Measurements from ENCODE around the gene SLC30A7.
A peak's percentile ranks its signal among the peaks of the same experiment; 100 is the strongest.
"Not testable (repeated sequence)": the region's sequence is repeated elsewhere in the genome, so short reads cannot be mapped to it uniquely, and the experiment has no call there.

The SLC30A7 gene

GRCh38 chr1:100941098-100941527, 45.2 kb downstream of the SLC30A7 start:
- H3K9ac ChIP-seq (ENCODE audit: low read length), result no peak overlapping the region
- H3K4me1 ChIP-seq (ENCODE audit: control insufficient read depth, insufficient read depth, low read length), result no peaks in the 10 kb centered on the region
- peaks cover 49% of the 10 kb centered on the region for H3K36me3 ChIP-seq (ENCODE audit: control insufficient read depth, insufficient read depth, low read length)
- H3K9me3 ChIP-seq (ENCODE audit: control insufficient read depth, insufficient read depth, low read depth, low read length), result no peaks in the 10 kb centered on the region
- no peaks in the 10 kb centered on the region for H3K27me3 ChIP-seq (ENCODE audit: control insufficient read depth, insufficient read depth, low read length)
- H3K4me3 ChIP-seq (ENCODE audit: low read depth, low read length), result no peak overlapping the region
- no peak overlapping the region for H3K27ac ChIP-seq (ENCODE audit: low read depth, low read length)

GRCh38 chr1:100941580-100942216, 45.8 kb downstream of the SLC30A7 start:
- Histone ChIP-seq H3K4me3 (ENCODE audit: low read depth, low read length) (no peak overlapping the region), H3K9me3 (ENCODE audit: control insufficient read depth, insufficient read depth, low read depth, low read length) (no peaks in the 10 kb centered on the region), H3K9ac (ENCODE audit: low read length) (no peak overlapping the region), H3K27ac (ENCODE audit: low read depth, low read length) (no peak overlapping the region), H3K36me3 (ENCODE audit: control insufficient read depth, insufficient read depth, low read length) (peaks cover 44% of the 10 kb centered on the region), H3K27me3 (ENCODE audit: control insufficient read depth, insufficient read depth, low read length) (no peaks in the 10 kb centered on the region), H3K4me1 (ENCODE audit: control insufficient read depth, insufficient read depth, low read length) (no peaks in the 10 kb centered on the region)

- Histone ChIP-seq H3K9me3 (ENCODE audit: control insufficient read depth, insufficient read depth, low read depth, low read length) (no peaks in the 10 kb centered on the region), H3K4me1 (ENCODE audit: control insufficient read depth, insufficient read depth, low read length) (no peaks in the 10 kb centered on the region), H3K4me3 (ENCODE audit: low read depth, low read length) (no peak overlapping the region), H3K27me3 (ENCODE audit: control insufficient read depth, insufficient read depth, low read length) (no peaks in the 10 kb centered on the region), H3K9ac (ENCODE audit: low read length) (no peak overlapping the region), H3K27ac (ENCODE audit: low read depth, low read length) (no peak overlapping the region), H3K36me3 (ENCODE audit: control insufficient read depth, insufficient read depth, low read length) (peaks cover 36% of the 10 kb centered on the region)
Observed at GRCh38 chr1:100942304-100943046, 46.6 kb downstream of the SLC30A7 start.

- Histone ChIP-seq H3K9ac (ENCODE audit: low read length) (no peak overlapping the region), H3K9me3 (ENCODE audit: control insufficient read depth, insufficient read depth, low read depth, low read length) (no peaks in the 10 kb centered on the region), H3K4me1 (ENCODE audit: control insufficient read depth, insufficient read depth, low read length) (0 out of 2 replicates have a peak, but pooled peaks cover 2% of the 10 kb centered on the region), H3K4me3 (ENCODE audit: low read depth, low read length) (no peak overlapping the region), H3K36me3 (ENCODE audit: control insufficient read depth, insufficient read depth, low read length) (peaks cover 26% of the 10 kb centered on the region), H3K27ac (ENCODE audit: low read depth, low read length) (no peak overlapping the region), H3K27me3 (ENCODE audit: control insufficient read depth, insufficient read depth, low read length) (no peaks in the 10 kb centered on the region)
Observed at GRCh38 chr1:100943533-100943932, 47.6 kb downstream of the SLC30A7 start.

GRCh38 chr1:100946064-100946463, 50.2 kb downstream of the SLC30A7 start:
- not testable (repeated sequence) for H3K27me3 ChIP-seq (ENCODE audit: control insufficient read depth, insufficient read depth, low read length); H3K4me3 ChIP-seq (ENCODE audit: low read depth, low read length); H3K9me3 ChIP-seq (ENCODE audit: control insufficient read depth, insufficient read depth, low read depth, low read length); H3K9ac ChIP-seq (ENCODE audit: low read length); H3K27ac ChIP-seq (ENCODE audit: low read depth, low read length)
- Histone ChIP-seq H3K36me3 (ENCODE audit: control insufficient read depth, insufficient read depth, low read length) (peaks cover 18% of the 10 kb centered on the region), H3K4me1 (ENCODE audit: control insufficient read depth, insufficient read depth, low read length) (peaks cover 27% of the 10 kb centered on the region)

- not testable (repeated sequence) for H3K27me3 ChIP-seq (ENCODE audit: control insufficient read depth, insufficient read depth, low read length); H3K4me3 ChIP-seq (ENCODE audit: low read depth, low read length); H3K27ac ChIP-seq (ENCODE audit: low read depth, low read length); H3K9me3 ChIP-seq (ENCODE audit: control insufficient read depth, insufficient read depth, low read depth, low read length); H3K9ac ChIP-seq (ENCODE audit: low read length)
- Histone ChIP-seq H3K4me1 (ENCODE audit: control insufficient read depth, insufficient read depth, low read length) (peaks cover 40% of the 10 kb centered on the region), H3K36me3 (ENCODE audit: control insufficient read depth, insufficient read depth, low read length) (peaks cover 15% of the 10 kb centered on the region)
Observed at GRCh38 chr1:100947816-100948215, 51.9 kb downstream of the SLC30A7 start.

GRCh38 chr1:100948721-100949405, 53.0 kb downstream of the SLC30A7 start:
- not testable (repeated sequence) for H3K36me3 ChIP-seq (ENCODE audit: control insufficient read depth, insufficient read depth, low read length); H3K9me3 ChIP-seq (ENCODE audit: control insufficient read depth, insufficient read depth, low read depth, low read length); H3K9ac ChIP-seq (ENCODE audit: low read length); H3K27me3 ChIP-seq (ENCODE audit: control insufficient read depth, insufficient read depth, low read length)
- peaks cover 50% of the 10 kb centered on the region for H3K4me1 ChIP-seq (ENCODE audit: control insufficient read depth, insufficient read depth, low read length)
- H3K4me3 ChIP-seq (ENCODE audit: low read depth, low read length), result peak overlapping the region; percentile 48; the same call in 1 of the 2 replicates
- H3K27ac ChIP-seq (ENCODE audit: low read depth, low read length), result 0 out of 2 replicates have a peak overlapping the region, but pooled peaks have one; percentile 54

GRCh38 chr1:100949515-100950158, 53.7 kb downstream of the SLC30A7 start:
- H3K36me3 ChIP-seq (ENCODE audit: control insufficient read depth, insufficient read depth, low read length); H3K9me3 ChIP-seq (ENCODE audit: control insufficient read depth, insufficient read depth, low read depth, low read length); H3K27me3 ChIP-seq (ENCODE audit: control insufficient read depth, insufficient read depth, low read length): not testable (repeated sequence)
- Histone ChIP-seq H3K4me1 (ENCODE audit: control insufficient read depth, insufficient read depth, low read length) (peaks cover 57% of the 10 kb centered on the region), H3K9ac (ENCODE audit: low read length) (peak overlapping the region; percentile 49), H3K27ac (ENCODE audit: low read depth, low read length) (0 out of 2 replicates have a peak overlapping the region, but pooled peaks have one; percentile 54), H3K4me3 (ENCODE audit: low read depth, low read length) (peak overlapping the region; percentile 48)

- no peak overlapping the region for H3K27ac ChIP-seq (ENCODE audit: low read depth, low read length)
- H3K9ac ChIP-seq (ENCODE audit: low read length), result no peak overlapping the region
- H3K9me3 ChIP-seq (ENCODE audit: control insufficient read depth, insufficient read depth, low read depth, low read length), result no peaks in the 10 kb centered on the region
- H3K4me3 ChIP-seq (ENCODE audit: low read depth, low read length), result no peak overlapping the region
- H3K27me3 ChIP-seq (ENCODE audit: control insufficient read depth, insufficient read depth, low read length), result no peaks in the 10 kb centered on the region
- peaks cover 59% of the 10 kb centered on the region for H3K4me1 ChIP-seq (ENCODE audit: control insufficient read depth, insufficient read depth, low read length)
- H3K36me3 ChIP-seq (ENCODE audit: control insufficient read depth, insufficient read depth, low read length), result peaks cover 7% of the 10 kb centered on the region; the same call in 1 of the 2 replicates
Observed at GRCh38 chr1:100950337-100950736, 54.4 kb downstream of the SLC30A7 start.

GRCh38 chr1:100950781-100951180, 54.9 kb downstream of the SLC30A7 start:
- Histone ChIP-seq H3K9ac (ENCODE audit: low read length) (no peak overlapping the region), H3K4me1 (ENCODE audit: control insufficient read depth, insufficient read depth, low read length) (peaks cover 61% of the 10 kb centered on the region), H3K4me3 (ENCODE audit: low read depth, low read length) (no peak overlapping the region), H3K27ac (ENCODE audit: low read depth, low read length) (no peak overlapping the region), H3K36me3 (ENCODE audit: control insufficient read depth, insufficient read depth, low read length) (peaks cover 7% of the 10 kb centered on the region; the same call in 1 of the 2 replicates), H3K9me3 (ENCODE audit: control insufficient read depth, insufficient read depth, low read depth, low read length) (no peaks in the 10 kb centered on the region), H3K27me3 (ENCODE audit: control insufficient read depth, insufficient read depth, low read length) (no peaks in the 10 kb centered on the region)

Data from HUES6 (cell line).